Stomach (tissue), 4 donors: Measurements from ENCODE around the gene PDE3B.

Source experiments
- CTCF ChIP-seq, 7 experiments: fragments of 450-650 bp in 4 of 7; fragments of 200-600 bp in 3 of 7; sonication (generic) in 3 of 7; IDR thresholded peaks; one replicate each; pipeline ENCODE4 v1.5.1; 2016 to 2019; ENCODE audit warnings: antibody characterized with exemption in 7 of 7, control low read depth in 2 of 7, mild to moderate bottlenecking in 1 of 7
- POLR2AphosphoS5 ChIP-seq, 3 donors: sonication (generic); formaldehyde crosslinking; IDR thresholded peaks; one replicate each; pipeline ENCODE4 v1.6.1; 2016; ENCODE audit warnings: antibody characterized with exemption in 3 of 3

DNA sequence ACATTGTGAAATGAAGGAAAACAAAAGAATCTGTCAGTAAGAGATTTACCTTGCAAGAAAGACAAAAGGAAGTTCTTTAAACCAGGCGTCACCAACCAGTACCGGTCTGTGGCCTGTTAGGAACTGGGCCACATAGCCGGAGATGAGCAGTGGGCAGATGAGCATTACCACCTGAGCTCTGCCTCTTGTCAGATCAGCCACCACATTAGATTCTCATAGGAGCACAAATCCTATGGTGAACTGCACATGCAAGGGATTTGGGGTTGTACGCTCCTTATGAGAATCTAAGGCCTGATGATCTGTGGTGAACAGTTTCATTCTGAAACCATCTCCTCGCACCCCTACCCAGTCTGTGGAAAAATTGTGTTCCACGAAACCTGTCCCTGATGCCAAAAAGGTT is 140.2 kb downstream of the PDE3B start:
- TF ChIP-seq CTCF (IDR thresholded peaks at IDR 0.05) = no peak
- no peak for TF ChIP-seq POLR2AphosphoS5 (IDR thresholded peaks at IDR 0.05)
